ENCODE measurements around the gene TUBGCP6. TPM values are rescaled to one million over a fixed set of nuclear protein-coding genes. Genes with fewer than 3 reads are reported as not detected.
A peak's percentile ranks its signal among the peaks of the same experiment; 100 is the strongest.

The TUBGCP6 gene
- total RNA-seq, 1 experiment from 2014 or later: 31.3 TPM

GRCh38 chr22:50289942-50290630 lies 45.3 kb upstream of the TUBGCP6 start:
- Histone ChIP-seq H3K9me3 (ENCODE audit: control insufficient read depth, insufficient read depth, low read depth, low read length) (no peaks in the 10 kb centered on the region), H3K4me1 (ENCODE audit: control insufficient read depth, insufficient read depth, low read length) (peaks cover 22% of the 10 kb centered on the region), H3K27ac (ENCODE audit: low read length) (no peak overlapping the region), H3K27me3 (ENCODE audit: control insufficient read depth, insufficient read depth, low read length) (no peaks in the 10 kb centered on the region), H3K36me3 (ENCODE audit: control insufficient read depth, insufficient read depth, low read length) (no peaks in the 10 kb centered on the region; the same call in 1 of the 2 replicates), H3K4me3 (ENCODE audit: low read depth in 2 of 2, low read length in 2 of 2) (no peak overlapping the region)
- ChIA-PET POLR2A (no interaction called here), CTCF (no interaction called here)
- TF ChIP-seq CTCF (IDR thresholded peaks at IDR 0.05) (no peak), SIN3A (IDR thresholded peaks at IDR 0.05; ENCODE audit: borderline replicate concordance, insufficient read depth, low read depth, low read length) (no peak), REST (IDR thresholded peaks at IDR 0.05; ENCODE audit: insufficient read depth in 1 of 2, low read depth in 2 of 2, low read length in 1 of 2) (no peak), POLR2AphosphoS5 (IDR thresholded peaks at IDR 0.05; ENCODE audit: low read depth, low read length) (no peak), TCF7L2 (IDR thresholded peaks at IDR 0.05; ENCODE audit: low read depth, low read length) (no peak)
- BruUV-seq (replicated peaks): TSS peak; percentile 56
- in situ Hi-C loops (cut with HindIII; ENCODE audit: low pct_unique_long_range_greater_than_20kb, low sequenced_read_pairs) (no loop called here), intact Hi-C loops (cut with micrococcal nuclease; ENCODE audit: unreplicated experiment) (no loop called here)
- no peak for ATAC-seq
- DNase-seq (ENCODE audit: low read depth, low spot score): no peak

- Histone ChIP-seq H3K4me3 (ENCODE audit: low read depth in 2 of 2, low read length in 2 of 2) (no peak overlapping the region), H3K36me3 (ENCODE audit: control insufficient read depth, insufficient read depth, low read length) (no peaks in the 10 kb centered on the region; the same call in 1 of the 2 replicates), H3K4me1 (ENCODE audit: control insufficient read depth, insufficient read depth, low read length) (peaks cover 15% of the 10 kb centered on the region), H3K27ac (ENCODE audit: low read length) (no peak overlapping the region), H3K9me3 (ENCODE audit: control insufficient read depth, insufficient read depth, low read depth, low read length) (no peaks in the 10 kb centered on the region), H3K27me3 (ENCODE audit: control insufficient read depth, insufficient read depth, low read length) (no peaks in the 10 kb centered on the region)
- no TSS peak for BruUV-seq (replicated peaks)
- DNase-seq (ENCODE audit: low read depth, low spot score) (no peak), ATAC-seq (no peak)
- TF ChIP-seq TCF7L2 (IDR thresholded peaks at IDR 0.05; ENCODE audit: low read depth, low read length) (no peak), REST (IDR thresholded peaks at IDR 0.05; ENCODE audit: insufficient read depth in 1 of 2, low read depth in 2 of 2, low read length in 1 of 2) (no peak), SIN3A (IDR thresholded peaks at IDR 0.05; ENCODE audit: borderline replicate concordance, insufficient read depth, low read depth, low read length) (no peak), POLR2AphosphoS5 (IDR thresholded peaks at IDR 0.05; ENCODE audit: low read depth, low read length) (no peak), CTCF (IDR thresholded peaks at IDR 0.05) (no peak)
- intact Hi-C loops (cut with micrococcal nuclease; ENCODE audit: unreplicated experiment) (no loop called here), in situ Hi-C loops (cut with HindIII; ENCODE audit: low pct_unique_long_range_greater_than_20kb, low sequenced_read_pairs) (no loop called here)
- ChIA-PET POLR2A (no interaction called here), CTCF (no interaction called here)
These were observed 44.5 kb upstream of the TUBGCP6 start for GRCh38 chr22:50289151-50289941.
